Nephron (organoid): ENCODE data around the gene GALNT14.

Source experiments
- H3K27ac Mint-ChIP-seq, 3 experiments: 2 replicates each; pipeline ENCODE4 v1.8.0; 2020; ENCODE audit warnings: mixed read lengths in 3 of 3, mild to moderate bottlenecking in 2 of 3, moderate library complexity in 1 of 3
- H3K27me3 Mint-ChIP-seq: 2 replicates; pipeline ENCODE4 v1.8.0; 2021; ENCODE audit warnings: low read depth, mild to moderate bottlenecking, moderate library complexity, mixed read lengths
- H3K36me3 Mint-ChIP-seq: 2 replicates; pipeline ENCODE4 v1.8.0; 2020; ENCODE audit warnings: low read depth, mixed read lengths
- H3K4me1 Mint-ChIP-seq: 2 replicates; pipeline ENCODE4 v1.8.0; 2020; ENCODE audit warnings: mixed read lengths
- H3K4me3 Mint-ChIP-seq, 3 experiments: 2 replicates each; pipeline ENCODE4 v1.8.0; 2020; ENCODE audit warnings: mild to moderate bottlenecking in 3 of 3, mixed read lengths in 3 of 3, moderate library complexity in 2 of 3
- H3K9me3 Mint-ChIP-seq: 2 replicates; pipeline ENCODE4 v1.8.0; 2020; ENCODE audit warnings: mixed read lengths
- CTCF ChIP-seq, 3 experiments: fragments of 200-600 bp; sonication (generic); IDR thresholded peaks; one replicate each; pipeline ENCODE4 v1.5.0; 2021; ENCODE audit warnings: antibody characterized with exemption in 3 of 3; ENCODE audit not compliant: unreplicated experiment in 3 of 3

The GALNT14 gene

DNA sequence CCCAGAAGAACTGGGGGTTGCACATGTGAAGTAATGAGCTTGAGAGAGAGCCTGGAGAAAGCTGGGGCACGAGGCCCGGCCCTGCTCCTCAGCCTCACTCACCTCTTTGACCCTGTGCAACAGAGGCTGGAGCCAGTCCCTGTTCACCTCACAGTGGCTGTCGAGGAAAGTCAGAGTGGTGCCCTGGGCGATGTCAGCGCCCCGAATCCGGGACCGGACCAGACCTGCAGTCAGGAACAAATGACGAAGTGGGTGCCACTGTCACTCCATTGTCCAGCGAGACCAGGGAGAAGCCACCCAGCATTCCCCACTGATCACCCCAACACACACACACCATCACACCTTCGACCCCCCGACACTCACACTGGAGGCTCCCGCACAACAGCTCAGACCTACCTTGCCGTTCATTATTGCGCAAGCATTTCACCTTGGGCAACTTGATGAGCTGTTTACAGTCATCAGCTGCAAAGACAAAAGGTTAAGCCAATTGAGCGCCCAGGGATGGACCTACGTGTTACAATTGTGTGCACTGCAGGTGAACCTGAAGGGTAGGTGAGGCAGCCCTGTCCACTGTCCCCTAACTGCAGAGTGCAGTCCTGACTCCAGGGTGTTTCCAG, 182.6 kb downstream of the GALNT14 start:
- no peak overlapping the region for H3K27ac Mint-ChIP-seq
- peaks cover 4% of the 10 kb centered on the region for H3K36me3 Mint-ChIP-seq
- H3K4me3 Mint-ChIP-seq = no peak overlapping the region
- TF ChIP-seq CTCF (IDR thresholded peaks at IDR 0.05; ENCODE audit: unreplicated experiment in 3 of 3) = no peak
- peaks cover 32% of the 10 kb centered on the region for H3K27me3 Mint-ChIP-seq
- no peaks in the 10 kb centered on the region for H3K9me3 Mint-ChIP-seq
- H3K4me1 Mint-ChIP-seq = peaks cover 15% of the 10 kb centered on the region

- H3K27me3 Mint-ChIP-seq = peaks cover 15% of the 10 kb centered on the region
- peaks cover 7% of the 10 kb centered on the region for H3K36me3 Mint-ChIP-seq
- H3K4me3 Mint-ChIP-seq = no peak overlapping the region
- no peak for TF ChIP-seq CTCF (IDR thresholded peaks at IDR 0.05; ENCODE audit: unreplicated experiment in 3 of 3)
- H3K4me1 Mint-ChIP-seq = peaks cover 5% of the 10 kb centered on the region
- no peaks in the 10 kb centered on the region for H3K9me3 Mint-ChIP-seq
- no peak overlapping the region for H3K27ac Mint-ChIP-seq
Measured at GRCh38 chr2:30950339-30950738, 187.9 kb downstream of the GALNT14 start.

GRCh38 chr2:30949435-30949834, 188.8 kb downstream of the GALNT14 start:
- no peaks in the 10 kb centered on the region for H3K9me3 Mint-ChIP-seq
- H3K27me3 Mint-ChIP-seq = peaks cover 15% of the 10 kb centered on the region
- peaks cover 5% of the 10 kb centered on the region for H3K4me1 Mint-ChIP-seq
- TF ChIP-seq CTCF (IDR thresholded peaks at IDR 0.05; ENCODE audit: unreplicated experiment in 3 of 3) = no peak
- no peak overlapping the region for H3K4me3 Mint-ChIP-seq
- no peak overlapping the region for H3K27ac Mint-ChIP-seq
- H3K36me3 Mint-ChIP-seq = peaks cover 7% of the 10 kb centered on the region

DNA sequence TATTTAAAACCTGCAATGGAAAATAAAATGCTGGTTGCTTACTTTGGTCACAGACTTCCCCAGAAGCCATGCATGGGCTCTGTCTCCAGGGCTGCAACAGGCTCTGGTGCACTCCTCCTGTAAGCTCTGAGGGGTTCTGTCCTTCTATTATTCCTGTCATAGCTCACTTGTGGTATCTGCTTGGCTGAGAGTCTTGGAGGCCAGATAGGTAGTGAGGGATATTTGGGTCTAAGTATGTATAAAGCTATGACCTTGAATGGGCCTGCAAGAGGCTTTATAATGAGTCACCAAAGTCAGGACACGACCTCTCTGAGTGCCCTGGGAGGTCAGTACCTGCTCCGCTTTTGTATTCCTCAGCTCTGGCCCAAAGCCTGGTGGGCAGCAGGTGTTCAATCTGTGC, 189.4 kb downstream of the GALNT14 start:
- H3K27me3 Mint-ChIP-seq = peaks cover 13% of the 10 kb centered on the region
- peaks cover 7% of the 10 kb centered on the region for H3K36me3 Mint-ChIP-seq
- TF ChIP-seq CTCF (IDR thresholded peaks at IDR 0.05; ENCODE audit: unreplicated experiment in 3 of 3) = no peak
- H3K9me3 Mint-ChIP-seq = no peaks in the 10 kb centered on the region
- peaks cover 5% of the 10 kb centered on the region for H3K4me1 Mint-ChIP-seq
- no peak overlapping the region for H3K4me3 Mint-ChIP-seq
- H3K27ac Mint-ChIP-seq = no peak overlapping the region

GRCh38 chr2:30948130-30948529, 190.1 kb downstream of the GALNT14 start:
- Mint-ChIP-seq H3K27ac (no peak overlapping the region), H3K27me3 (peaks cover 11% of the 10 kb centered on the region), H3K4me3 (no peak overlapping the region), H3K36me3 (peaks cover 7% of the 10 kb centered on the region), H3K4me1 (peaks cover 5% of the 10 kb centered on the region), H3K9me3 (no peaks in the 10 kb centered on the region)
- no peak for TF ChIP-seq CTCF (IDR thresholded peaks at IDR 0.05; ENCODE audit: unreplicated experiment in 3 of 3)

- Mint-ChIP-seq H3K4me3 (no peak overlapping the region), H3K9me3 (no peaks in the 10 kb centered on the region), H3K27me3 (peaks cover 11% of the 10 kb centered on the region), H3K27ac (no peak overlapping the region), H3K4me1 (peaks cover 5% of the 10 kb centered on the region), H3K36me3 (peaks cover 7% of the 10 kb centered on the region)
- TF ChIP-seq CTCF (IDR thresholded peaks at IDR 0.05; ENCODE audit: unreplicated experiment in 3 of 3) = no peak
Measured at GRCh38 chr2:30947686-30948085, 190.6 kb downstream of the GALNT14 start.
